Mesothelial cell of epicardium (in vitro differentiated cells): ENCODE data around the gene MXI1. TPM values are rescaled to one million over a fixed set of nuclear protein-coding genes. Genes with fewer than 3 reads are reported as not detected.

Experiments
- DNase-seq, 2 experiments: peaks; one replicate each; pipeline ENCODE4 v3.0.0; 2021; ENCODE audit warnings: low spot score in 2 of 2; ENCODE audit not compliant: unreplicated experiment in 2 of 2
- H3K27ac Mint-ChIP-seq: 2 replicates; pipeline ENCODE4 v1.8.0; 2021; ENCODE audit warnings: mixed read lengths
- H3K27me3 Mint-ChIP-seq: 2 replicates; pipeline ENCODE4 v1.8.0; 2021; ENCODE audit warnings: low read depth, mixed read lengths
- H3K36me3 Mint-ChIP-seq: 2 replicates; pipeline ENCODE4 v1.8.0; 2021; ENCODE audit warnings: mixed read lengths
- H3K4me1 Mint-ChIP-seq: 2 replicates; pipeline ENCODE4 v1.8.0; 2021; ENCODE audit warnings: mixed read lengths
- H3K4me3 Mint-ChIP-seq: 2 replicates; pipeline ENCODE4 v1.8.0; 2021; ENCODE audit warnings: mild to moderate bottlenecking, moderate library complexity, mixed read lengths
- H3K9me3 Mint-ChIP-seq: 2 replicates; pipeline ENCODE4 v1.8.0; 2021; ENCODE audit warnings: mixed read lengths
- total RNA-seq: library from RNA; stranded (reverse); gene quantifications from 3 replicates; pipeline ENCODE4 v1.2.1, GENCODE V29; 2021
- TF ChIP-seq, protein P1 (sequence below): fragments of 200-600 bp; sonication (generic); IDR thresholded peaks from one replicate; pipeline ENCODE4 v1.5.0; 2021; ENCODE audit warnings: antibody characterized with exemption; ENCODE audit not compliant: unreplicated experiment

The MXI1 gene
- total RNA-seq, 1 donor from 2014 or later, result 30.6 TPM

DNA sequence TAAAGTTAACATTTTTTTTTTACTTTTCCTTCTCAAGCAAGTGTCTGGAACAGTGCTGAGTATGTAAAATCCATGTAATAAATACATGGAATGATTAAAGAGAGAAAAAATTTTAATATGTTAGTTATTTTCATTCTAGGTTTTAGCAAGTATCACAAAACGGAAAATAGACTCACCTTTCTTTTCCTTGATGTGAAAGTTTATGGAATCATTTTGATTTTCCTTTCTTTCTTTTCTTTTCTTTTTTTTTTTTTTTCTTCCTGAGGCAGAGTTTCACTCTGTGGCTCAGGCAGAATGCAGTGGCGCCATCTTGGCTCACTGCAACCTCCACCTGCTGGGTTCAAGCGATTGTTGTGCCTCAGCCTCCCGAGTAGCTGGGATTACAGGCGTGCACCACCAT lies 69.2 kb downstream of the MXI1 start:
- Mint-ChIP-seq H3K27ac (no peak overlapping the region), H3K36me3 (peaks cover 3% of the 10 kb centered on the region), H3K9me3 (no peaks in the 10 kb centered on the region), H3K27me3 (no peaks in the 10 kb centered on the region), H3K4me3 (no peak overlapping the region), H3K4me1 (peaks cover 18% of the 10 kb centered on the region)
- TF ChIP-seq, protein P1, sequence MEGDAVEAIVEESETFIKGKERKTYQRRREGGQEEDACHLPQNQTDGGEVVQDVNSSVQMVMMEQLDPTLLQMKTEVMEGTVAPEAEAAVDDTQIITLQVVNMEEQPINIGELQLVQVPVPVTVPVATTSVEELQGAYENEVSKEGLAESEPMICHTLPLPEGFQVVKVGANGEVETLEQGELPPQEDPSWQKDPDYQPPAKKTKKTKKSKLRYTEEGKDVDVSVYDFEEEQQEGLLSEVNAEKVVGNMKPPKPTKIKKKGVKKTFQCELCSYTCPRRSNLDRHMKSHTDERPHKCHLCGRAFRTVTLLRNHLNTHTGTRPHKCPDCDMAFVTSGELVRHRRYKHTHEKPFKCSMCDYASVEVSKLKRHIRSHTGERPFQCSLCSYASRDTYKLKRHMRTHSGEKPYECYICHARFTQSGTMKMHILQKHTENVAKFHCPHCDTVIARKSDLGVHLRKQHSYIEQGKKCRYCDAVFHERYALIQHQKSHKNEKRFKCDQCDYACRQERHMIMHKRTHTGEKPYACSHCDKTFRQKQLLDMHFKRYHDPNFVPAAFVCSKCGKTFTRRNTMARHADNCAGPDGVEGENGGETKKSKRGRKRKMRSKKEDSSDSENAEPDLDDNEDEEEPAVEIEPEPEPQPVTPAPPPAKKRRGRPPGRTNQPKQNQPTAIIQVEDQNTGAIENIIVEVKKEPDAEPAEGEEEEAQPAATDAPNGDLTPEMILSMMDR, result no peak
- no peak for DNase-seq

DNA sequence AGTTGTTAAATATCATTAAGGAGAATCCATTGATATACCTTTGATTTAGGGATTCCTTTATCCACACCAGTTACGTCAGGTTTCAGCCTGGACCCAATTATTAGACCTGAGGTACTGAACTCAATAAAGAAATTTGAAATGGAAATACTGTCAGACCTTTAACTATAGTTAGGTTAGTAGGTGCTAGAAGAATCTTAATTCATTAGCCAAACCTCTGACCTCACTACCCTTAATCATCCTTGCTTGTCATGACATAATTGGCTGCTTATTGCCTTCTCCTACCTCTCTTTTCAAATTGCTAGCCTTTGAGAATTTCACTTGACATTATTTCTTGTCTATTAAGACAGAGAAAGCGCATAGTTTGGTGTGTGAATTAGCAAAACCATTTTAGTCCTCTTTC lies 70.2 kb downstream of the MXI1 start:
- H3K27me3 Mint-ChIP-seq, result no peaks in the 10 kb centered on the region
- TF ChIP-seq, protein P1, result no peak
- H3K36me3 Mint-ChIP-seq, result peaks cover 3% of the 10 kb centered on the region
- H3K4me3 Mint-ChIP-seq, result no peak overlapping the region
- DNase-seq, result no peak
- peaks cover 18% of the 10 kb centered on the region for H3K4me1 Mint-ChIP-seq
- H3K9me3 Mint-ChIP-seq, result no peaks in the 10 kb centered on the region
- no peak overlapping the region for H3K27ac Mint-ChIP-seq

DNA sequence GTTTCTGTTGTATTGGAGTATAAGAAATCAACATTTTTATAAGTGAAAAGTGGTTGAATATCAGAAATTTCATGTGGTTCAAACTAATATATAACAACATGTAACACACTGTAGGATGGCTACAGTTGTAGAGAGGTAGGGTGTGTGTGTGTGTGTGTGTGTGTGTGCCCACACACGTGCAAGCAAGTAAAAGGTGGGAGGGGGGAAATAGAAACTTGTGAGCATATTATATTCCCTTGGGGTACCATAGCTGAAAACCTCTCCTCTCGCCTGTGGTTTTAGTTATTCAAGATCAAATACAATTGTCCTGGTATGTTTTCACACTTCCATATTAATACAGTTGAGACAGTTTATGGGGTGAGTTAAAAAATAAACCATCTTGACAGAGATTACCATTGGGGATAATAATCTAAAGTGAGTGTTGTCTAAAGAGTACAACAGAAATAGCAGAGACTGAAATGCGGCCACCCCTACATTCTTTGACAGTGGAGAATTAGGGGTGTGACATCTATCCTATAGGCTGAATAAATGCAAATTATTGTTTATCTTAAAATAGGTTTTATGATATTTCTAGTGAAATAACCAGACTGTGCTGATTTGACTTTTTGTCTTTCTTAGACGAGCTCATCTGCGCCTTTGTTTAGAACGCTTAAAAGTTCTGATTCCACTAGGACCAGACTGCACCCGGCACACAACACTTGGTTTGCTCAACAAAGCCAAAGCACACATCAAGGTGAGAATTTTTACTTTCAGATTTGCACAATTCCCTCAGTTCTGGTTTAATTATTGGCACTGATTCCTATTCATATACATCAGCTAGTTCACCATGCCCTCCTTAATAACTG lies 71.4 kb downstream of the MXI1 start:
- Mint-ChIP-seq H3K36me3 (peaks cover 3% of the 10 kb centered on the region), H3K27me3 (no peaks in the 10 kb centered on the region), H3K4me3 (no peak overlapping the region), H3K27ac (no peak overlapping the region), H3K4me1 (peaks cover 12% of the 10 kb centered on the region), H3K9me3 (no peaks in the 10 kb centered on the region)
- TF ChIP-seq, protein P1, result no peak
- DNase-seq, result no peak

DNA sequence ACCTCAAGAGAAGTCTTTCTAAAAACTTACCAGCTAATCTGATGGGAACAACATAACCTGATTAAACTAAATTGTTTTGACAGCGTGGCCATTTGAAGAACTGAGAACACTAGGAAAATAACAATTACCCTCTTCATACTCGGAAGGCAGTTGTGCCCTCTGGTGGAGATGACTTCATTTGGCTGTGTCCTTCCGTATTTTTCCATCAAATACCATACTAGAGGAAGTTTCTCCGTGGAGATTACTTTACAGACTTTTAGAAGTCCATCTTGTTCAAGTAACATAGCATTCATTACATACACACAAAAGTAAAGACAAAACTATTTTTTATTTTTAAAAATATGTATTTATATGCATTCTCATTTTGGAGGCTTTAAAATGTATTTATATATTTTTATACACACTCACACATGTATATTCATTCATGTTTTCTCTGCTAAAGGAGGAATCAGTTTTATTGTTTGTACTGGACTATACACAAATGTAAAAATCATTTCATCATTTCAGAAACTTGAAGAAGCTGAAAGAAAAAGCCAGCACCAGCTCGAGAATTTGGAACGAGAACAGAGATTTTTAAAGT lies 72.1 kb downstream of the MXI1 start:
- no peak for DNase-seq
- H3K9me3 Mint-ChIP-seq, result no peaks in the 10 kb centered on the region
- peaks cover 10% of the 10 kb centered on the region for H3K4me1 Mint-ChIP-seq
- peaks cover 5% of the 10 kb centered on the region for H3K36me3 Mint-ChIP-seq
- H3K4me3 Mint-ChIP-seq, result no peak overlapping the region
- H3K27ac Mint-ChIP-seq, result no peak overlapping the region
- H3K27me3 Mint-ChIP-seq, result no peaks in the 10 kb centered on the region
- TF ChIP-seq, protein P1, result peak; percentile 52

DNA sequence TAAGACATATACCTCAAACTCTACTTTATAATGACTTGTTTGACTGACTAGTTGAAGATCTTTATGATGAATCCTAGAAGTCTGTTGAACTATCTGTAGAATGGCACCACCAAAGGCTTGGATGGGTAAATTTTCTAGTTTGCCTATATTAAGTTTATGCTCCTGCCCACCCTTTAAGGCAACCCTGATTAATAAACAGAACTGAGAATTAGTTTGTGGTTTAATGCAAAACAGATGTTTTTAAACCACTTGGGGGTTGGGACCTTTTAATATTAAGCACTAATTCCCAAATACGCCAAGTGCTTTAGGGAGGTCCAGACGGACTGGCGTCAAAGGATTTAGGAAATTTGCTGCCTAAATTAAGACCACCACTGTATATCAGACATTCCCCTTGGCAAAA lies 76.9 kb downstream of the MXI1 start:
- peaks cover 2% of the 10 kb centered on the region for H3K4me1 Mint-ChIP-seq
- no peaks in the 10 kb centered on the region for H3K9me3 Mint-ChIP-seq
- H3K4me3 Mint-ChIP-seq, result no peak overlapping the region
- H3K27me3 Mint-ChIP-seq, result no peaks in the 10 kb centered on the region
- TF ChIP-seq, protein P1, result no peak
- peaks cover 23% of the 10 kb centered on the region for H3K36me3 Mint-ChIP-seq
- DNase-seq, result no peak
- no peak overlapping the region for H3K27ac Mint-ChIP-seq
